Femur (tissue), 1 donor: ENCODE results near the gene COQ9.
"Not testable (repeated sequence)": the region's sequence is repeated elsewhere in the genome, so short reads cannot be mapped to it uniquely, and the experiment has no call there.

ENCODE experiments used
- DNase-seq: peaks from one replicate; pipeline ENCODE4 v3.0.0-alpha.2; 2017

COQ9 gene

DNA sequence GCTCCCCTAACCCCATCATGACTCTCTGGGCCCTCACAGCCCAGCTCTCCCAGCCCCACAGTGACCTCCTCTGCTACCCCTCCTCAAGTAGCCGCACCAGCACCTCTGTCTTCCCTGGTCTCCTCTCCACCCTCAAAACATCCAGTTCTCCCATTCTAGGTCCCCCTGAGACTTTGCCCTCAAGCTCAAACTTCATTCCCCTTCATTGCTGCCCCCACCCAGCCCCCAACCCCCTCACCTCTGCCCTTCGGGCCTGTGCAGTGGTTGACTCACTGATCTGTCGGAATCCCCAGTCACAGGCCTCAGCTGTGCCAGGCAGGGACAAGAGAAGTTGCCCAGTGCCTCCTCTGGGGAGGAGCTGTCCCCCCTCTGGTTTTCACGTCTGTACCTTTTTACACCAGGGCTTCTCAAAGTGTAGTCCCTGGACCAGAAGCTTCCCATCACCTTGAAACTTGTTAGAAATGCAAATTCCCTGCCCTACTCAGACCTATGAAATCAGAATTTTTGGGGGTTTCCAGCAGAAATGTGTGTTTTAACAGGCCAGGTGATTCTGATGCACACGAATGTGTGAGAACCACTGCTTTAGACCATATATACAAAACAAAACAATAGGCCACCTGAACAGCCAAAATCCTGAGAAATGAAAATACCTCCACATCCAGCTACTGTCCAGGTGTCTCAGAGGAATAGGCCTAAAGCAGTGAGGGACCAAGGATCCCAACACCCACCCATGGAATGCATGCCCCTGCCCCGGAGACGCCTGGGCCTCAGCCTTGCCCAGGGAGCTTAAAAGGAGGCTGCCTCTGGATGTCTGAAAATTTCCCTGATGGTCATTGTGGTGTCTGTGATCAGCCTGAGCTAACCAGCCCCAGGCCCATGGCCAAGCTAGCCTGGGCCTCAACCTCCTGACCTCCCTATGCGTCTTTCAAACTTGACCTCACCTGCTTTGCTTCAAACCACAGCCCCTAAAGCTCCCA is 39.9 kb downstream of the COQ9 start:
- no peak for DNase-seq

DNA sequence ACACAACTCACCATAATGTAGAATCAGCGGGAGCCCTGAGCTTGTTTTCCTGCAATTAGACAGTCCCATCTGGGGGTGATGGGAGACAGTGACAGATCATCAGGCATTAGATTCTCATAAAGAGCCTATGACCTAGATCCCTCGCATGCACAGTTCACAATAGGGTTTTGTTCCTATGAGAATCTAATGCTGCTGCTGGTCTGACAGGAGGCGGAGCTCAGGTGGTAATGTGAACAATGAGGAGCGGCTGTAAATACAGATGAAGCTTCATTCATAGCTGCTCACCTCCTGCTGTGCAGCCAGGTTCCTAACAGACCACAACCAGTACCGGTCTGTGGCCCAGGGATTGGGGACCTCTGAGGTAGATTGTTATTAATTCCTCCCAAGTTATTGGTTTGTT is 42.0 kb downstream of the COQ9 start:
- DNase-seq, result no peak

DNA sequence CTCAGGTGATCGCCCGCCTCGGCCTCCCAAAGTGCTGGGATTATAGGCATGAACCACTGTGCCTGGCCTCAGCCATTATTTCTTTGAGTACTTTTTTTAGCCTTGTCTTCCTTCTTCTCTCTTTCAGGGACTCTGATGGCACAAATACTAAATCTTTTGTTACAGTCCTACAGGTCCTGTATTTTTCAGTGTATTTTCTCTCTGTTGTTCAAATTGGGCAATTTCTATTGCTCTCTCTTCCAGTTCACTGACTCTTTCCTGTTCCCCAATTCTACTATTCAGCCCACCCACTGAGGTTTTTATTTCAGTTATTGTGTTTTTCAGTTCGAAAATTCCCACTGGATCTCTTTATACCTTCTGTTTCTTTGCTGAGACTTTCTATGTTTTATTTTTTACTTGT is 46.5 kb downstream of the COQ9 start:
- no peak for DNase-seq

GRCh38 chr16:57497121-57497520 is 49.8 kb downstream of the COQ9 start:
- no peak for DNase-seq

DNA sequence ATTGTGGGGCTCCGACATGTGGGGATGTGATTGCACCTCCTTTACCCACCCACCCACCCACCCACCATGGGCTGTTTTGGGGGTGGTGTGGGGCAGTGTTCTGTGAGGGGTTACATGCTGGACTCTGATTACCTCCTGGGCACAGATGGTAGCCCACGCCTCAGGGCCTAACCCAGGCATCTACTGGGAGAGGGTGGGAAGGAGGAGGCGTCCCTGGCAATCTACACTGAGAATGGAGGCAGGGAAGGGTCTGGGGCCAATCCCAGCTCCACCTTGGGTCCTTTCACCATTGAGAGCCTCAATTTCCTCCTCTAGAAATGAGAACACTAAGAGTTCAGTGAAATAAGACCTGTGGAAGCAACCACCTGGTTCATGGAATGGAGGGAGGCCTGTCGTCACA is 50.8 kb downstream of the COQ9 start:
- no peak for DNase-seq

GRCh38 chr16:57499941-57500340 is 52.7 kb downstream of the COQ9 start:
- DNase-seq, result not testable (repeated sequence)

GRCh38 chr16:57500578-57501111 is 53.4 kb downstream of the COQ9 start:
- no peak for DNase-seq

- DNase-seq, result no peak
Observed at GRCh38 chr16:57501492-57501891, 54.2 kb downstream of the COQ9 start.

GRCh38 chr16:57502048-57502775 is 54.9 kb downstream of the COQ9 start:
- no peak for DNase-seq

DNA sequence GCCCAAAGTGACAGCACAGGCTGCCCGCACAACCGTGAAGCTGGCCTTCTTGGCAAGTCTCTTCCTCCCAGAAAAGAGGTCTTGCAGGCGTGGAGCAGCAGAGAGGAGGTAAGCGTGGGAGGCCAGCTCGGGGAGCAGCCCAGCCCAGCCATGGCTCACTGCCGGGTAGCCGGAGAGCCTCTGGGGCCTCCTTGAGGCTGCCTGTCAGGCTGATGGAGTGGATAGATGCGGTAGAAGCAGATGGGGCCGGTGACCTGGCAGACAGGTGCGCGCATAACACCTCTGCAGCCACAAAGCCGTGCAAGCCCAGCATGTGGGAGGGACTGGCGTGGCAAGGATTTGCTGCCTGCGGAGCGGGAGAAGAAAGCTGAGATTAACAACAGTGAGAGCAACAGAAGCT is 56.1 kb downstream of the COQ9 start:
- DNase-seq, result no peak

GRCh38 chr16:57504001-57504400 is 56.7 kb downstream of the COQ9 start:
- DNase-seq, result no peak

- no peak for DNase-seq
Observed at GRCh38 chr16:57504491-57504890, 57.2 kb downstream of the COQ9 start.

DNA sequence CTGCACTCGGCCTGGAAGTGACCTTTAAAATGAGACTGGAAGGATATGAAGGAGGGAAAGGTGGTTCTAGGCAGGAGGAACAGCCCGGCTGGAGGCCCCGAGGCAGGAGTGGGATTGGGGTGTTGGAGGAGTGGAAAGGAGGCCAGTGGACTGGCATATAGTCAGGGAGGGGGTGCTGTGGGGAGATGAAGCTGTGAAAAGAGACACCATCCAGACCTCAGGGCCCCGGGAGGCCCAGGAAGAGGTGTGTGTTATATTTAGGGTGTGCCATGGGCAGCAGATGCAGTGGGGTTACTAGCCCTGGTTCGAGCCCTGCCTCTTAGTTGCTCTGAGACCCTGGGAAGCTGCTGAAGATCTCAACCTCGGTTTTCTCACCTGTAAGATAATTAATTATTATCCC is 57.9 kb downstream of the COQ9 start:
- no peak for DNase-seq

DNA sequence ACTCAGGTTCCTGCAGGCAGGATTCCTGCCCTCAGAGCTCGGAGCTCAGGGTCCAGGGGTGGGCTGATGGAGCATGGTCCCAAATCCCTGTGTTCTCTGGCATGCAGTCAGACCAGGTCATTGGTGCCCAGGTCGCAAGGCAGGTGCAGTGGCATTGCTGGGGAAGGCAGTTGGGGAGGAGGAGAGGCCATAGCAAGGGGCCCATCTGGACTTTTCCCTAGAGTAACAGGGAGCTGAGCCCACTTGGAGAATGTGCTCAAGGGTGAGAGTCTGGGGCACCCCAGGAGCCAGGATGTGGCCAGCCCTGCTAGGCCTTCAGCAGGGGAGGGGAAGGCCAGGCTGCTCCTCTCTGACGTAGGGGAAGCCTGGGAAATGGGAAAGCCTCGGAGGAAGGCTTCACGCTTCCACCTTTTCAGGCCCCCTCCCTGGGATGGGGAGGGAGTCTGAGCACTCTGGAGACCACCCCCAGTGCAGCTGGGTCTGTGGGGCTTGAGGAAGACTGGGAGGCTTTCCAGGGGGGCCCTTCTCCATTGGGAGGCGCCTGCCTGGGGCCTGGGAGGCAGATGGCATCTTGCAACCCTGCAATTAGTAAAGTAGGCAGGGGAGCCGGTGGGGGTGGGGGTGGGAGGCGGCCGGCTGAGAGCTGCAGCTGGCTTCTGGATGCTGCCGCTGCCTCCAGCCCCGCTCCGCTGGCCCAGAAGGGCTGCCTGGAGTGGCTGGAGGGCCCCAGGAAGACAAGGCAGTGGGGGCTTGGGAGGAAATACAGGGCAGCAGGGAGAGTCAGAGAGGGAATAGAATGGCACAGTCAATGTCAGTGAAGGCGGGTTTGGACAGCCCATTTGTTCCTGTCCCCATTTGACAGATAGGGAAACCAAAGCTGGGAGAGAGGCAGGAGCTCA is 60.1 kb downstream of the COQ9 start:
- no peak for DNase-seq

GRCh38 chr16:57508035-57508425 is 60.8 kb downstream of the COQ9 start:
- no peak for DNase-seq

DNA sequence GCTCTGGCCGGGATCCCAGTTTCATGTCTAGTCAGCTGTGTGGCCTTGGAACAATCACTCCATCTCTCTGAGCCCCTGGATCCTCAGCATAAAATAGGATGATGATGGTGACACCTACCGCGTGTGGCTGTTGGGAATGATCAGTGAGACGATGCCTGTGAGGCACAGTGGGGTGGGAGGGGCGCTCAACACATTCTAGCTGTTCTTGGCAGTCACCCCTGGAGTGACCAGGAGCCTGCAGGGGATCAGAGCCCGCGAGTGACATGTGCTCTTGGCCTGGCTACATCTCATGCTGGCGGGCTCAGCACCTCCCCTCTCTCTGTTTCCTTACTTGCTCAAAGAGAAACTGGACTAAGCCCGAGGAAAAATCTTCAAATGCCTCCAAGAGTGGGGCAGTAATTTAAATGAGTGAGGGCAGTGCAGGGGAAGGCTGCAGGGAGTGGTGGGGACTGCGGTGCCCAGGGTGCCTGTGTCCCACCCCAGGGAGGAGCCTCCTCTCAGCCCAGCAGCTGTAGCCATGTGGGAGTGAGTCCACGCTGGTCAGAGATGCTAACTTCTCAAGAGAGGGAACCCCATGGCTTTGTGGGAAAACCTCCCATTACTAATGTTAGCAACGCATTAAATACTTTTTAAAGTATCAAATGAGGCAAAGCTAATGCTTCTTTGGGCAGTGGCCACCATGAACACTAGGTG is 62.1 kb downstream of the COQ9 start:
- no peak for DNase-seq

DNA sequence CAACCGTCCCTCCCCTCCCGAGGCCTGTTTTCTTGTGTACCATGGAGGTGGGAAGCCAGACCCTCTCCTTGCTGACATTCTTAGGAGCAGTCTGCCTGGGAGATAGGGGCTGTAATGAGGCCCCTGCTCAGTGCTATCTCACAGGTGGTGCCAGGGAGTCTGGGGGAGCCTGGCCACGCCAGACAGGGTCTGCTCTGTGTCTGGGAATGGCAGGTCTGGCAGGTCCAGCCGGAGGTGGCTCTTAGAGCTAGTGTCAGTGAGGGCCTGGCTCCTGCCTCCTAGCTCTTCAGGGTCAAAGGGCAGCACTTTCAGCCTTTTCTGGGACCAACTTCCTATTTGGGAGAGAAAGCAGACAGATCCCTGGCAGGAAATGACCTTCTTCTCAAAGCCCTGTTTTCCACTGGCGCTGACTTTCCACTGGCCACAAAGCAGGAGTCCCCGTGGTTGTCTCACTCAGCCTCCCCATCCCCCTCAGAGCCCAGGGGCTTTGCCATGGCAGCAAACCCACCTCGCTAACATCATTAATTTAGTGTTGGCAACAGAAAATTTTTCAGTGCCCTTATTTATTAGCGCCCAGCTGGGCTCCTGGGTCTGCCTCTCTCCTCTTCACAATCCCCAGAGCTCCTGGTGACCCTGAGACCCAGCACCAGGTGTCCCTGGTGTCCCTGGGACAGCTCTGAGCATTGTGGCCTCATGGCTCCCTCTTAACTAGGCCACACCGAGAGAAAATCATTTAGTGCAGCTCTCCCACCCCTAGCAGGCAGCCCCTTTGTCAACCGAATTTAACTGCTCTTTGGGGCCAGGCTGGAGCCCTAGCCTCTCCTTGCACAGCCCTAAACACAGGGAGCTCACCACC is 63.0 kb downstream of the COQ9 start:
- no peak for DNase-seq
